Peyer's patch (tissue), 4 donors: ENCODE results near the gene CERS6. TPM values are rescaled to one million over a fixed set of nuclear protein-coding genes. Genes with fewer than 3 reads are reported as not detected.

Source experiments
- DNase-seq, 3 donors: peaks; one replicate each; pipeline ENCODE4 v3.0.0-alpha.2; 2017 to 2019
- H3K27ac ChIP-seq, 4 donors: fragments of 200-600 bp; sonication (generic); one replicate each; pipeline ENCODE4 v1.5.1; 2016 to 2019
- H3K27me3 ChIP-seq, 2 donors: fragments of 200-600 bp; sonication (generic); one replicate each; pipeline ENCODE4 v1.5.1; 2019
- H3K36me3 ChIP-seq, 3 donors: fragments of 200-600 bp; sonication (generic); one replicate each; pipeline ENCODE4 v1.5.1; 2016 to 2019
- H3K4me1 ChIP-seq, 4 donors: fragments of 200-600 bp; sonication (generic); one replicate each; pipeline ENCODE4 v1.5.1; 2016 to 2019
- H3K4me3 ChIP-seq, 4 donors: fragments of 200-600 bp; sonication (generic); 1 replicate in 3 of 4; 2 replicates in 1 of 4; pipeline ENCODE4 v1.5.1; 2016 to 2019; ENCODE audit warnings: mild to moderate bottlenecking in 1 of 4
- H3K9me3 ChIP-seq, 4 donors: fragments of 200-600 bp; sonication (generic); one replicate each; pipeline ENCODE4 v1.5.1; 2016 to 2019; ENCODE audit warnings: mild to moderate bottlenecking in 1 of 4
- CTCF ChIP-seq, 6 experiments: fragments of 450-650 bp in 4 of 6; fragments of 200-600 bp in 2 of 6; sonication (generic) in 1 of 6; IDR thresholded peaks; one replicate each; pipeline ENCODE4 v1.5.1; 2017 to 2019; ENCODE audit warnings: antibody characterized with exemption in 6 of 6, mild to moderate bottlenecking in 3 of 6, moderate library complexity in 1 of 6
- POLR2A ChIP-seq, 2 donors: fragments of 450-650 bp; IDR thresholded peaks; one replicate each; pipeline ENCODE4 v1.5.1; 2017; ENCODE audit warnings: antibody characterized with exemption in 2 of 2, mild to moderate bottlenecking in 2 of 2, moderate library complexity in 2 of 2
- total RNA-seq, 4 donors: library from RNA; depleted of rRNA; stranded (reverse); fragments of >200 nt; gene quantifications; one replicate each; pipeline ENCODE4 v1.1.0, GENCODE V29; 2016

Gene CERS6
- total RNA-seq, 4 donors from 2014 or later: 28.1 to 110 (median 96.7) TPM

DNA sequence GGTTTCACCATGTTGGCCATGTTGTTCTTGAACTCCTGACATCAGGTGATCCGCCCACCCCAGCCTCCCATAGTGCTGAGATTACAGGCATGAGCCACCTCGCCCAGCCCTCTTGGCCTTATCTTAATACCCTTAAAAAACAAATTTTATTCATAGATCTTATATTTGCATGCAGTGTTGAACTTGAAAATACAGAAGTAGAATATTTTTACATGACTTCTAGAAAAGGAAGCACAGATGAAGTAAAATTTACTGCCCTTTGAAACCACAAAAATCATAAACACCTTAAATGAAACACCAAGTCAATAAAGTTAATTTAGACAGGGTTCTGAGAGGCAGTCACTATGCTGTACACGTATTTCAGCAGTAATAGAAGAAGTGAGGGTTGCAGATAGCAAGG is 145.7 kb downstream of the CERS6 start:
- Histone ChIP-seq H3K27ac (no peak overlapping the region), H3K36me3 (peaks cover 0 to 8% (median 0%) of the 10 kb centered on the region in 3 donors), H3K9me3 (peaks cover 0 to 7% (median 0%) of the 10 kb centered on the region in 4 donors), H3K27me3 (no peaks in the 10 kb centered on the region), H3K4me1 (peaks cover 0 to 9% (median 0%) of the 10 kb centered on the region in 4 donors), H3K4me3 (no peak overlapping the region)
- TF ChIP-seq POLR2A (IDR thresholded peaks at IDR 0.05) (no peak), CTCF (IDR thresholded peaks at IDR 0.05) (no peak)
- no peak for DNase-seq

GRCh38 chr2:168602379-168602778 is 146.3 kb downstream of the CERS6 start:
- TF ChIP-seq CTCF (IDR thresholded peaks at IDR 0.05) (no peak), POLR2A (IDR thresholded peaks at IDR 0.05) (no peak)
- Histone ChIP-seq H3K4me3 (no peak overlapping the region), H3K36me3 (peaks cover 0 to 8% (median 0%) of the 10 kb centered on the region in 3 donors), H3K9me3 (peaks cover 0 to 7% (median 0%) of the 10 kb centered on the region in 4 donors), H3K4me1 (peaks cover 0 to 3% (median 0%) of the 10 kb centered on the region in 4 donors), H3K27me3 (no peaks in the 10 kb centered on the region), H3K27ac (no peak overlapping the region)
- no peak for DNase-seq

- Histone ChIP-seq H3K4me3 (no peak overlapping the region), H3K4me1 (no peaks in the 10 kb centered on the region), H3K9me3 (peaks cover 0 to 7% (median 0%) of the 10 kb centered on the region in 4 donors), H3K27ac (no peak overlapping the region), H3K36me3 (peaks cover 0 to 8% (median 0%) of the 10 kb centered on the region in 3 donors), H3K27me3 (no peaks in the 10 kb centered on the region)
- TF ChIP-seq CTCF (IDR thresholded peaks at IDR 0.05) (no peak), POLR2A (IDR thresholded peaks at IDR 0.05) (no peak)
- DNase-seq: no peak
These were observed 146.9 kb downstream of the CERS6 start for GRCh38 chr2:168602846-168603401.

DNA sequence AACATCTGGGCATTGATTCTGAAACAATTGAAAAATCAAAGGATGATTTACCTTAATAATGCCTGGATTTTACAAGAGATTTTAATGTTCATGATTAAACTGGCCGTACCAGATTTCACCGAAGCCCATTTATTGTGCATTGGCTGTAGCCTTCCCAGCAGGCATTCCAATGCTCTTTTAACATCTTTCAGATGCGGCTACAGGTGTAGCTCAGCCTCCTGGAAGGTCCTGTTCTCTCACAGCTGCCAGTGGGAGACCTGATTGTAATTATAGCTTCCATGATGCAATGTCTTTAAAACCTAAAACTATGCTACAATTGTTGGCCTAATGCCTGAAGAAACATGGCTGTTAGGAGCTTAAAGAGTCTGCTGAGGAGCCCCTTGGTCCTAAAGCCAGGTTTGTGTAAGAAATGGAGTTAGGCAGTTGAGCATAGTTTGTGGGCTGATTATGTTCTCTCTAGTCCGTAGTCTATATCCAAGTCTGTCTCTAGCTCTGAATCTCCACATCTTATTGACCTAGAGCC is 147.4 kb downstream of the CERS6 start:
- no peaks in the 10 kb centered on the region for H3K4me1 ChIP-seq
- H3K27ac ChIP-seq: no peak overlapping the region
- peaks cover 0 to 8% (median 0%) of the 10 kb centered on the region in 3 donors for H3K36me3 ChIP-seq
- no peak for DNase-seq
- no peaks in the 10 kb centered on the region for H3K27me3 ChIP-seq
- no peak overlapping the region for H3K4me3 ChIP-seq
- peaks cover 0 to 7% (median 0%) of the 10 kb centered on the region in 4 donors for H3K9me3 ChIP-seq
- TF ChIP-seq POLR2A (IDR thresholded peaks at IDR 0.05): no peak

DNA sequence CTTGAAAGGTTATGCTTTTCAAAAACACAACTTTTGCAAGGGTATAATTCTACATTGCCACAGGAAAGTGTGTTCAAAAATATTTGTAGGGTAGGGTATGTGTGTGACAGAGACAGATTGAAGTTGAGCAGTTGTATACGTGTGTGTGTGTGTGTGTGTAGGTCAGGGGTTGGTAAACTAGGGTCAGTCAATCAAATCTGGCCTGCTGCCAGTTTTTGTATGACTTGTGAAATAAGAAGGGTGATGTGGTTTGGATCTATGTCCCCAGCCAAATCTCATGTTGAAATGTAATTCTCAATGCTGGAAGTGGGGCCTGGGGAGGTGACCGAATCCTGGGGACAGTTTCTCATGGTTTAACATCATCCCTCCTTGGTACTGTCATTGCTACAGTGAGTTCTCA is 148.2 kb downstream of the CERS6 start:
- TF ChIP-seq CTCF (IDR thresholded peaks at IDR 0.05): no peak
- Histone ChIP-seq H3K27me3 (no peaks in the 10 kb centered on the region), H3K27ac (no peak overlapping the region), H3K36me3 (peaks cover 0 to 8% (median 0%) of the 10 kb centered on the region in 3 donors), H3K4me1 (no peaks in the 10 kb centered on the region), H3K4me3 (no peak overlapping the region), H3K9me3 (peaks cover 0 to 7% (median 0%) of the 10 kb centered on the region in 4 donors)
- DNase-seq: no peak

DNA sequence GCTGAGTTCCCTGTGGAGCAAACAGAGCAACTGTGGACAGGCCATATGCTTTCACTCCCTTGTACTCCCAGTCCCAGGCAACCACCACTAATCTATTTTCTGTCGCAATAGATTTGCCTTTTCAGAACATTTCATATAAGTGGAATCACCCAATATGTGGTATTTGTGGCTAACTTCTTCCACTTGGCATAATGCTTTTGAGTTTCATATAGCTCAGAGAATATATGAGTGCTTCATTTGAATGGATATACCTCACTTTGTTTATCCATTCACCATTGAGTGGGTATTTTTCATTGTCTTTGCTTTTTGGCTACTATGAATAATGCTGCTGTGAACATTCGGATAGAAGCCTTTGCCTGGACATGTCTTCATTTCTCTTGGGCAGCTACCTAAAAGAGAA is 151.9 kb downstream of the CERS6 start:
- no peak overlapping the region for H3K4me3 ChIP-seq
- no peaks in the 10 kb centered on the region for H3K27me3 ChIP-seq
- DNase-seq: no peak
- peaks cover 0 to 7% (median 0%) of the 10 kb centered on the region in 4 donors for H3K9me3 ChIP-seq
- no peak overlapping the region for H3K27ac ChIP-seq
- TF ChIP-seq CTCF (IDR thresholded peaks at IDR 0.05) (no peak), POLR2A (IDR thresholded peaks at IDR 0.05) (no peak)
- peaks cover 0 to 6% (median 0%) of the 10 kb centered on the region in 4 donors for H3K4me1 ChIP-seq
- H3K36me3 ChIP-seq: peaks cover 0 to 8% (median 0%) of the 10 kb centered on the region in 3 donors
